ENCODE results near the gene UGT1A8. TPM values are rescaled to one million over a fixed set of nuclear protein-coding genes. Genes with fewer than 3 reads are reported as not detected.

The UGT1A8 gene
- total RNA-seq, 1 experiment from 2014 or later: not detected

DNA sequence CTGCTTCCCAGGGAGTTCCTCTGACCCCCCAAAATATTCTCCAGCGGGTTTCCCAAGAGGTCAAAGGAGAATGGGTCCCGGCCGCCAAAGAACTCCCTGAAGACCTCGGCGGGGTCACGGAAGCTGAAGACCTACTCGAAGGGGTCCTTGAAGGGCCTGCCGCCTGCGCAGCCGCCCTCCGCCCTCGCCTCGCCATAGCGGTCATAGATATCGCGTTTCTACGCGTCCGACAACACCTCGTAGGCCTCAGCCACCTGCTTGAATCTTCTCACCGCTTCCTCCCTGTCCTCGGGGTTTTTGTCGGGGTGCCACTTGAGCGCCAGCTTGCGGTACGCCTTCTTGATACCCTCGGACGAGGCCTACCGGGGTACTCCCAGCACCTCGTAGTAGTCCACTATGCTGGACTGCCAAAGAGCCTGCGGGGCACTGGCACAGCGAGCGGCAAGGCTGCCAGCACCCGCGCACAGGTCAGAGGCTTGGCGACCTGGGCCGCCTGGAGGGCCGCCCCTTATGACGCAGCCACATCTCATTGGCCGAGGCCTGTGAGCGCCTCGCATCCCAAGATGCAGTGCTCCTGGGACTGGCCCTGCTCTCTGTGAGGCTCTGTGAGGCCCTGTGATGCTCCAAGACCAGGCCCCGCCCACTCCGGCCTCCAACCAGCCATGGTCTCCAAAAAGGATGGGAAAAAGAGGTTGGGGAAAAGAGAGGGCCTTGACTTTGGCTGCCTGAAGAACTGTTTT is 137.6 kb downstream of the UGT1A8 start:
- POLR2A ChIA-PET: no interaction called here
- no peak for ATAC-seq
- H3K36me3 ChIP-seq (ENCODE audit: control insufficient read depth in 1 of 2, insufficient read depth in 2 of 2, low read length in 2 of 2): no peaks in the 10 kb centered on the region
- H2AFZ ChIP-seq (ENCODE audit: low read depth, low read length, poor library complexity, severe bottlenecking): no peak overlapping the region
- H3K9ac ChIP-seq (ENCODE audit: low read length): no peak overlapping the region
- no peak overlapping the region for H3K27ac ChIP-seq (ENCODE audit: low read depth, low read length)
- intact Hi-C loops (cut with micrococcal nuclease): no loop called here
- no peaks in the 10 kb centered on the region for H3K9me2 ChIP-seq (ENCODE audit: insufficient read depth)
- H3K4me2 ChIP-seq (ENCODE audit: low read length): no peak overlapping the region
- DNase-seq (ENCODE audit: low read depth, low spot score): no peak
- RAD21 ChIA-PET (ENCODE audit: low non-redundant PET in 1 of 2, low total read pairs in 2 of 2, uncharacterized antibody in 2 of 2, unreplicated experiment in 2 of 2): no interaction called here
- H3K27me3 ChIP-seq (ENCODE audit: insufficient read depth, low read length): no peaks in the 10 kb centered on the region
- CTCF ChIA-PET: no interaction called here
- H3K9me3 ChIP-seq (ENCODE audit: control insufficient read depth in 1 of 2, insufficient read depth in 1 of 2, low read depth in 1 of 2, low read length in 2 of 2): no peaks in the 10 kb centered on the region
- H3K79me2 ChIP-seq (ENCODE audit: insufficient read depth, low read length): no peaks in the 10 kb centered on the region
- H3K4me1 ChIP-seq (ENCODE audit: control insufficient read depth in 1 of 2, insufficient read depth in 2 of 2, low read length in 2 of 2): no peaks in the 10 kb centered on the region
- H3K4me3 ChIP-seq (replicated peaks in 1 of 2; ENCODE audit: low read depth in 1 of 2, low read length in 2 of 2): no peak overlapping the region
- no peaks in the 10 kb centered on the region for H4K20me1 ChIP-seq (ENCODE audit: insufficient read depth)
- no TSS peak for BruUV-seq (replicated peaks)
- TF ChIP-seq, protein P1, sequence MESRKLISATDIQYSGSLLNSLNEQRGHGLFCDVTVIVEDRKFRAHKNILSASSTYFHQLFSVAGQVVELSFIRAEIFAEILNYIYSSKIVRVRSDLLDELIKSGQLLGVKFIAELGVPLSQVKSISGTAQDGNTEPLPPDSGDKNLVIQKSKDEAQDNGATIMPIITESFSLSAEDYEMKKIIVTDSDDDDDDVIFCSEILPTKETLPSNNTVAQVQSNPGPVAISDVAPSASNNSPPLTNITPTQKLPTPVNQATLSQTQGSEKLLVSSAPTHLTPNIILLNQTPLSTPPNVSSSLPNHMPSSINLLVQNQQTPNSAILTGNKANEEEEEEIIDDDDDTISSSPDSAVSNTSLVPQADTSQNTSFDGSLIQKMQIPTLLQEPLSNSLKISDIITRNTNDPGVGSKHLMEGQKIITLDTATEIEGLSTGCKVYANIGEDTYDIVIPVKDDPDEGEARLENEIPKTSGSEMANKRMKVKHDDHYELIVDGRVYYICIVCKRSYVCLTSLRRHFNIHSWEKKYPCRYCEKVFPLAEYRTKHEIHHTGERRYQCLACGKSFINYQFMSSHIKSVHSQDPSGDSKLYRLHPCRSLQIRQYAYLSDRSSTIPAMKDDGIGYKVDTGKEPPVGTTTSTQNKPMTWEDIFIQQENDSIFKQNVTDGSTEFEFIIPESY (IDR thresholded peaks at IDR 0.05; ENCODE audit: extremely low read depth, insufficient replicate concordance, low read length): no peak
- TF ChIP-seq, protein P2, sequence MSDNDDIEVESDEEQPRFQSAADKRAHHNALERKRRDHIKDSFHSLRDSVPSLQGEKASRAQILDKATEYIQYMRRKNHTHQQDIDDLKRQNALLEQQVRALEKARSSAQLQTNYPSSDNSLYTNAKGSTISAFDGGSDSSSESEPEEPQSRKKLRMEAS (IDR thresholded peaks at IDR 0.05): no peak
- TF ChIP-seq RAD21 (IDR thresholded peaks at IDR 0.05; ENCODE audit: low read depth) (no peak), FOSL1 (IDR thresholded peaks at IDR 0.05; ENCODE audit: low read depth) (no peak), EZH2 (IDR thresholded peaks at IDR 0.05) (no peak), EZH2phosphoT487 (IDR thresholded peaks at IDR 0.05; ENCODE audit: borderline replicate concordance) (no peak), ZNF274 (IDR thresholded peaks at IDR 0.05; ENCODE audit: low read depth, low read length) (no peak), SRF (IDR thresholded peaks at IDR 0.05; ENCODE audit: low read depth) (no peak), YY1 (IDR thresholded peaks at IDR 0.05; ENCODE audit: extremely low read depth, insufficient replicate concordance, low read depth, low read length) (no peak), ZFX (IDR thresholded peaks at IDR 0.05) (no peak), JUND (IDR thresholded peaks at IDR 0.05) (no peak), ELF1 (IDR thresholded peaks at IDR 0.05; ENCODE audit: borderline replicate concordance, low read depth) (no peak)
- TF ChIP-seq, protein P3, sequence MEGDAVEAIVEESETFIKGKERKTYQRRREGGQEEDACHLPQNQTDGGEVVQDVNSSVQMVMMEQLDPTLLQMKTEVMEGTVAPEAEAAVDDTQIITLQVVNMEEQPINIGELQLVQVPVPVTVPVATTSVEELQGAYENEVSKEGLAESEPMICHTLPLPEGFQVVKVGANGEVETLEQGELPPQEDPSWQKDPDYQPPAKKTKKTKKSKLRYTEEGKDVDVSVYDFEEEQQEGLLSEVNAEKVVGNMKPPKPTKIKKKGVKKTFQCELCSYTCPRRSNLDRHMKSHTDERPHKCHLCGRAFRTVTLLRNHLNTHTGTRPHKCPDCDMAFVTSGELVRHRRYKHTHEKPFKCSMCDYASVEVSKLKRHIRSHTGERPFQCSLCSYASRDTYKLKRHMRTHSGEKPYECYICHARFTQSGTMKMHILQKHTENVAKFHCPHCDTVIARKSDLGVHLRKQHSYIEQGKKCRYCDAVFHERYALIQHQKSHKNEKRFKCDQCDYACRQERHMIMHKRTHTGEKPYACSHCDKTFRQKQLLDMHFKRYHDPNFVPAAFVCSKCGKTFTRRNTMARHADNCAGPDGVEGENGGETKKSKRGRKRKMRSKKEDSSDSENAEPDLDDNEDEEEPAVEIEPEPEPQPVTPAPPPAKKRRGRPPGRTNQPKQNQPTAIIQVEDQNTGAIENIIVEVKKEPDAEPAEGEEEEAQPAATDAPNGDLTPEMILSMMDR (IDR thresholded peaks at IDR 0.05 in 2 of 3, conservative IDR thresholded peaks at IDR 0.05 in 1 of 3; ENCODE audit: borderline replicate concordance in 1 of 3, insufficient read depth in 1 of 3, low read depth in 2 of 3, low read length in 2 of 3): no peak
- TF ChIP-seq, protein P4, sequence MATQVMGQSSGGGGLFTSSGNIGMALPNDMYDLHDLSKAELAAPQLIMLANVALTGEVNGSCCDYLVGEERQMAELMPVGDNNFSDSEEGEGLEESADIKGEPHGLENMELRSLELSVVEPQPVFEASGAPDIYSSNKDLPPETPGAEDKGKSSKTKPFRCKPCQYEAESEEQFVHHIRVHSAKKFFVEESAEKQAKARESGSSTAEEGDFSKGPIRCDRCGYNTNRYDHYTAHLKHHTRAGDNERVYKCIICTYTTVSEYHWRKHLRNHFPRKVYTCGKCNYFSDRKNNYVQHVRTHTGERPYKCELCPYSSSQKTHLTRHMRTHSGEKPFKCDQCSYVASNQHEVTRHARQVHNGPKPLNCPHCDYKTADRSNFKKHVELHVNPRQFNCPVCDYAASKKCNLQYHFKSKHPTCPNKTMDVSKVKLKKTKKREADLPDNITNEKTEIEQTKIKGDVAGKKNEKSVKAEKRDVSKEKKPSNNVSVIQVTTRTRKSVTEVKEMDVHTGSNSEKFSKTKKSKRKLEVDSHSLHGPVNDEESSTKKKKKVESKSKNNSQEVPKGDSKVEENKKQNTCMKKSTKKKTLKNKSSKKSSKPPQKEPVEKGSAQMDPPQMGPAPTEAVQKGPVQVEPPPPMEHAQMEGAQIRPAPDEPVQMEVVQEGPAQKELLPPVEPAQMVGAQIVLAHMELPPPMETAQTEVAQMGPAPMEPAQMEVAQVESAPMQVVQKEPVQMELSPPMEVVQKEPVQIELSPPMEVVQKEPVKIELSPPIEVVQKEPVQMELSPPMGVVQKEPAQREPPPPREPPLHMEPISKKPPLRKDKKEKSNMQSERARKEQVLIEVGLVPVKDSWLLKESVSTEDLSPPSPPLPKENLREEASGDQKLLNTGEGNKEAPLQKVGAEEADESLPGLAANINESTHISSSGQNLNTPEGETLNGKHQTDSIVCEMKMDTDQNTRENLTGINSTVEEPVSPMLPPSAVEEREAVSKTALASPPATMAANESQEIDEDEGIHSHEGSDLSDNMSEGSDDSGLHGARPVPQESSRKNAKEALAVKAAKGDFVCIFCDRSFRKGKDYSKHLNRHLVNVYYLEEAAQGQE (IDR thresholded peaks at IDR 0.05; ENCODE audit: low read depth): no peak
